HepG2 (cell line): ENCODE data around the gene ADARB2. TPM values are rescaled to one million over a fixed set of nuclear protein-coding genes. Genes with fewer than 3 reads are reported as not detected.

Experiments used
- ATAC-seq: fragments of 200-7000 bp; cut with Tn5 transposase; 3 replicates; pipeline ENCODE4 v1.9.1; 2020; ENCODE audit warnings: mild to moderate bottlenecking, moderate library complexity
- BruUV-seq: library from RNA; stranded (reverse); fragments of 400-500 nt; replicated peaks from 2 replicates; lab custom pipeline; 2021; lab: Mats Ljungman, UMichigan
- CTCF ChIA-PET: fragments of 300-600 bp; formaldehyde crosslinking; extraction: SDS; loops from one replicate; lab custom pipeline; 2021; ENCODE audit warnings: low total read pairs, inconsistent platforms, low intra/inter-chr PET ratio; lab: Yijun Ruan, JAX
- POLR2A ChIA-PET: fragments of 350-600 bp; sonication (Branson Sonifier 250); formaldehyde crosslinking; loops from one replicate; lab custom pipeline; 2020; ENCODE audit warnings: antibody characterized with exemption, inconsistent platforms; lab: Yijun Ruan, JAX
- DNase-seq: peaks from one replicate; pipeline ENCODE4 v3.0.0-alpha.2; 2015; ENCODE audit warnings: low spot score
- FAIRE-seq: peaks from 3 replicates; lab custom pipeline; 2011; peaks lifted over from hg19 to GRCh38; lab: Jason Lieb, UNC
- H2AFZ ChIP-seq: one replicate; pipeline ENCODE4 v1.6.1; 2011; ENCODE audit warnings: low read length, inconsistent platforms
- H3K27ac ChIP-seq: fragments of 300-600 bp; 3 replicates; pipeline ENCODE4 v1.8.0; 2011; ENCODE audit warnings: mixed run types, mild to moderate bottlenecking, mixed read lengths, low read length, inconsistent platforms; ENCODE audit not compliant: insufficient read depth; ENCODE audit errors: extremely low read length
- H3K27me3 ChIP-seq, 2 experiments: fragments of 200-600 bp in 1 of 2; 2 replicates in 1 of 2; 3 replicates in 1 of 2; pipeline versions ENCODE4 v1.6.0 to v1.8.0; 2011; ENCODE audit warnings: low read length in 2 of 2, mild to moderate bottlenecking in 2 of 2, moderate library complexity in 2 of 2, inconsistent platforms in 1 of 2; ENCODE audit not compliant: insufficient read depth in 2 of 2, control insufficient read depth in 1 of 2
- H3K36me3 ChIP-seq, 2 experiments: fragments of 200-600 bp in 1 of 2; replicated peaks in 1 of 2; 2 replicates in 1 of 2; 3 replicates in 1 of 2; pipeline versions ENCODE4 v1.5.1 to v1.8.0; 2011; ENCODE audit warnings: low read length in 2 of 2, inconsistent platforms in 1 of 2; ENCODE audit not compliant: insufficient read depth in 2 of 2, control insufficient read depth in 1 of 2
- H3K4me1 ChIP-seq: 2 replicates; pipeline ENCODE4 v1.5.1; 2012; ENCODE audit warnings: low read length, inconsistent platforms; ENCODE audit not compliant: insufficient read depth
- H3K4me2 ChIP-seq: 2 replicates; pipeline ENCODE4 v1.6.0; 2011; ENCODE audit warnings: low read depth, low read length, inconsistent platforms
- H3K4me3 ChIP-seq, 3 experiments: fragments of 200-600 bp in 1 of 3; sonication (generic), shearing (Covaris generic) in 1 of 3; replicated peaks in 1 of 3; 2 replicates each; pipeline ENCODE4 v1.5.1; 2011 to 2016; ENCODE audit warnings: low read length in 3 of 3, inconsistent platforms in 2 of 3, low read depth in 2 of 3, mild to moderate bottlenecking in 2 of 3, control low read depth in 1 of 3, mixed read lengths in 1 of 3; ENCODE audit not compliant: insufficient read depth in 1 of 3
- H3K79me2 ChIP-seq: one replicate; pipeline ENCODE4 v1.6.1; 2011; ENCODE audit warnings: low read length, inconsistent platforms; ENCODE audit not compliant: insufficient read depth
- H3K9ac ChIP-seq: 2 replicates; pipeline ENCODE4 v1.6.0; 2011; ENCODE audit warnings: mild to moderate bottlenecking, low read depth, low read length, inconsistent platforms; ENCODE audit not compliant: insufficient read depth
- H3K9me3 ChIP-seq: 2 replicates; pipeline ENCODE4 v1.5.1; 2012; ENCODE audit warnings: mild to moderate bottlenecking, low read length
- H4K20me1 ChIP-seq: 2 replicates; pipeline ENCODE4 v1.6.0; 2011; ENCODE audit warnings: inconsistent platforms, mild to moderate bottlenecking, low read length, moderate library complexity; ENCODE audit not compliant: insufficient read depth
- GTF2F1 ChIP-seq: fragments of 150-350 bp; IDR thresholded peaks from 2 replicates; pipeline ENCODE4 v1.6.1; 2014; ENCODE audit warnings: low read length
- HIC2 ChIP-seq: sonication (generic); formaldehyde crosslinking; IDR thresholded peaks from 2 replicates; pipeline ENCODE4 v1.9.0; 2022; ENCODE audit warnings: low read depth, missing genetic modification reagents
- KIAA2018 ChIP-seq: sonication (generic); formaldehyde crosslinking; IDR thresholded peaks from 2 replicates; pipeline ENCODE4 v1.5.0; 2020; ENCODE audit warnings: mild to moderate bottlenecking, missing genetic modification reagents, borderline replicate concordance
- PHF5A ChIP-seq: IDR thresholded peaks from one replicate; pipeline ENCODE4 v1.6.1; 2018; ENCODE audit warnings: low read depth, missing genetic modification reagents; ENCODE audit not compliant: unreplicated experiment
- ZBTB44 ChIP-seq: sonication (generic); formaldehyde crosslinking; IDR thresholded peaks from 2 replicates; pipeline ENCODE4 v1.4.0; 2020; ENCODE audit warnings: missing genetic modification reagents
- ZNF543 ChIP-seq: sonication (generic); formaldehyde crosslinking; IDR thresholded peaks from 2 replicates; pipeline ENCODE4 v1.4.0; 2020; ENCODE audit warnings: mild to moderate bottlenecking, missing genetic modification reagents
- WGBS: methylation state at CpG from one replicate; pipeline ENCODE4 v1.1.6; 2017; ENCODE audit warnings: low lambda C conversion rate; 5-methylcytosine and 5-hydroxymethylcytosine counted together
- in situ Hi-C: cut with HindIII; loops from 2 replicates; pipeline ENCODE4 v1.10.0; 2017; ENCODE audit warnings: low pct_unique_long_range_greater_than_20kb; ENCODE audit not compliant: extremely low pct_ligation_motif_present
- intact Hi-C: fragments of 100-400 bp; cut with micrococcal nuclease; formaldehyde crosslinking; loops from one replicate; pipeline ENCODE4 v1.10.0; 2022; ENCODE audit not compliant: unreplicated experiment
- polyA plus RNA-seq, 8 experiments: library from polyadenylated mRNA; depleted of rRNA in 3 of 8; stranded (reverse) in 7 of 8; unstranded in 1 of 8; fragments of >200 nt; fragmentation: Illumina TruSeq in 4 of 8; extraction: Trizol in 4 of 8; gene quantifications; 2 replicates each; pipeline versions ENCODE4 v1.2.1 to v1.2.3, GENCODE V29; 2011 to 2016; ENCODE audit warnings: low read depth in 4 of 8, missing spikeins in 1 of 8, mixed read lengths in 1 of 8; ENCODE audit not compliant: insufficient read depth in 1 of 8
- total RNA-seq, 5 experiments: library from RNA; depleted of rRNA; stranded (reverse); fragments of >200 nt; fragmentation: Illumina TruSeq; extraction: Trizol; gene quantifications; 2 replicates each; pipeline ENCODE4 v1.2.3, GENCODE V29; 2016; ENCODE audit warnings: low read depth in 1 of 5
- TF ChIP-seq, protein P1 (sequence below): sonication (generic); formaldehyde crosslinking; IDR thresholded peaks from 2 replicates; pipeline ENCODE4 v1.4.0; 2020; ENCODE audit warnings: mild to moderate bottlenecking, missing genetic modification reagents
- TF ChIP-seq, protein P2 (sequence below): sonication (generic); formaldehyde crosslinking; conservative IDR thresholded peaks from 2 replicates; pipeline ENCODE4 v1.5.0; 2020; ENCODE audit warnings: missing genetic modification reagents

Gene ADARB2
- total and polyA plus RNA-seq, 2 of the 13 experiments (the other 11 are each of a cell fraction or from before 2014, with no cell fraction given) = not detected

- Histone ChIP-seq H3K4me1 (no peaks in the 10 kb centered on the region), H3K27ac (no peak overlapping the region), H4K20me1 (no peaks in the 10 kb centered on the region), H3K79me2 (no peaks in the 10 kb centered on the region), H2AFZ (no peak overlapping the region), H3K4me3 (no peak overlapping the region), H3K9me3 (no peaks in the 10 kb centered on the region), H3K27me3 (peaks cover 3 to 48% of the 10 kb centered on the region in 2 experiments; a peak in 4 of 5 replicates), H3K36me3 (no peaks in the 10 kb centered on the region), H3K4me2 (no peak overlapping the region), H3K9ac (no peak overlapping the region)
- BruUV-seq = no TSS peak
- intact Hi-C loops (no loop called here), in situ Hi-C loops (no loop called here)
- CTCF ChIA-PET = no interaction called here
- WGBS = 24% methylated on average over 11 of the region's 11 CpGs
- FAIRE-seq = no peak
- no peak for ATAC-seq
- DNase-seq = no peak
- POLR2A ChIA-PET = no interaction called here
- no peak for TF ChIP-seq GTF2F1
- TF ChIP-seq, protein P1, sequence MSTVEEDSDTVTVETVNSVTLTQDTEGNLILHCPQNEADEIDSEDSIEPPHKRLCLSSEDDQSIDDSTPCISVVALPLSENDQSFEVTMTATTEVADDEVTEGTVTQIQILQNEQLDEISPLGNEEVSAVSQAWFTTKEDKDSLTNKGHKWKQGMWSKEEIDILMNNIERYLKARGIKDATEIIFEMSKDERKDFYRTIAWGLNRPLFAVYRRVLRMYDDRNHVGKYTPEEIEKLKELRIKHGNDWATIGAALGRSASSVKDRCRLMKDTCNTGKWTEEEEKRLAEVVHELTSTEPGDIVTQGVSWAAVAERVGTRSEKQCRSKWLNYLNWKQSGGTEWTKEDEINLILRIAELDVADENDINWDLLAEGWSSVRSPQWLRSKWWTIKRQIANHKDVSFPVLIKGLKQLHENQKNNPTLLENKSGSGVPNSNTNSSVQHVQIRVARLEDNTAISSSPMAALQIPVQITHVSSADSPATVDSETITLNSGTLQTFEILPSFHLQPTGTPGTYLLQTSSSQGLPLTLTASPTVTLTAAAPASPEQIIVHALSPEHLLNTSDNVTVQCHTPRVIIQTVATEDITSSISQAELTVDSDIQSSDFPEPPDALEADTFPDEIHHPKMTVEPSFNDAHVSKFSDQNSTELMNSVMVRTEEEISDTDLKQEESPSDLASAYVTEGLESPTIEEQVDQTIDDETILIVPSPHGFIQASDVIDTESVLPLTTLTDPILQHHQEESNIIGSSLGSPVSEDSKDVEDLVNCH (CRISPR knock-in tag) = no peak
- TF ChIP-seq, protein P2, sequence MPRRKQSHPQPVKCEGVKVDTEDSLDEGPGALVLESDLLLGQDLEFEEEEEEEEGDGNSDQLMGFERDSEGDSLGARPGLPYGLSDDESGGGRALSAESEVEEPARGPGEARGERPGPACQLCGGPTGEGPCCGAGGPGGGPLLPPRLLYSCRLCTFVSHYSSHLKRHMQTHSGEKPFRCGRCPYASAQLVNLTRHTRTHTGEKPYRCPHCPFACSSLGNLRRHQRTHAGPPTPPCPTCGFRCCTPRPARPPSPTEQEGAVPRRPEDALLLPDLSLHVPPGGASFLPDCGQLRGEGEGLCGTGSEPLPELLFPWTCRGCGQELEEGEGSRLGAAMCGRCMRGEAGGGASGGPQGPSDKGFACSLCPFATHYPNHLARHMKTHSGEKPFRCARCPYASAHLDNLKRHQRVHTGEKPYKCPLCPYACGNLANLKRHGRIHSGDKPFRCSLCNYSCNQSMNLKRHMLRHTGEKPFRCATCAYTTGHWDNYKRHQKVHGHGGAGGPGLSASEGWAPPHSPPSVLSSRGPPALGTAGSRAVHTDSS (CRISPR knock-in tag) = no peak
- TF ChIP-seq ZNF543 (CRISPR knock-in tag) = no peak
- TF ChIP-seq PHF5A (CRISPR knock-in tag) = no peak
- no peak for TF ChIP-seq ZBTB44 (CRISPR knock-in tag)
- no peak for TF ChIP-seq KIAA2018
- no peak for TF ChIP-seq HIC2 (CRISPR knock-in tag)
Measured at GRCh38 chr10:1559761-1560160, 177.6 kb downstream of the ADARB2 start.
